Neural crest cell (in vitro differentiated cells): ENCODE data around the gene ING5. TPM values are rescaled to one million over a fixed set of nuclear protein-coding genes. Genes with fewer than 3 reads are reported as not detected.

Experiments used
- DNase-seq: peaks from one replicate; pipeline ENCODE4 v3.0.0; 2021; ENCODE audit warnings: low read depth, mixed read lengths, low spot score
- H3K27ac Mint-ChIP-seq: one replicate; pipeline ENCODE4 v1.8.0; 2021; ENCODE audit warnings: mild to moderate bottlenecking, mixed read lengths; ENCODE audit not compliant: unreplicated experiment
- H3K27me3 Mint-ChIP-seq: 2 replicates; pipeline ENCODE4 v1.8.0; 2021; ENCODE audit warnings: low read depth, mild to moderate bottlenecking, mixed read lengths
- H3K36me3 Mint-ChIP-seq: 2 replicates; pipeline ENCODE4 v1.8.0; 2021; ENCODE audit warnings: low read depth, mild to moderate bottlenecking, mixed read lengths
- H3K4me1 Mint-ChIP-seq: 2 replicates; pipeline ENCODE4 v1.8.0; 2021; ENCODE audit warnings: mixed read lengths
- H3K4me3 Mint-ChIP-seq: one replicate; pipeline ENCODE4 v1.8.0; 2021; ENCODE audit warnings: mild to moderate bottlenecking, mixed read lengths
- H3K9me3 Mint-ChIP-seq: 2 replicates; pipeline ENCODE4 v1.8.0; 2021; ENCODE audit warnings: mixed read lengths
- CTCF ChIP-seq: fragments of 200-600 bp; sonication (generic); conservative IDR thresholded peaks from 2 replicates; pipeline ENCODE4 v1.5.0; 2021; ENCODE audit warnings: antibody characterized with exemption, mild to moderate bottlenecking
- total RNA-seq: library from RNA; stranded (reverse); gene quantifications from 2 replicates; pipeline ENCODE4 v1.2.1, GENCODE V29; 2021

Gene ING5
- total RNA-seq, 1 donor from 2014 or later: 61.9 TPM

GRCh38 chr2:241748468-241749256, 46.8 kb downstream of the ING5 start:
- Mint-ChIP-seq H3K9me3 (peaks cover 4% of the 10 kb centered on the region), H3K27me3 (no peaks in the 10 kb centered on the region), H3K4me3 (no peak overlapping the region), H3K36me3 (peaks cover 17% of the 10 kb centered on the region), H3K4me1 (no peaks in the 10 kb centered on the region), H3K27ac (no peak overlapping the region)
- TF ChIP-seq CTCF: no peak
- no peak for DNase-seq

GRCh38 chr2:241750076-241750840, 48.4 kb downstream of the ING5 start:
- H3K4me3 Mint-ChIP-seq: no peak overlapping the region
- no peak for DNase-seq
- peaks cover 16% of the 10 kb centered on the region for H3K36me3 Mint-ChIP-seq
- no peaks in the 10 kb centered on the region for H3K27me3 Mint-ChIP-seq
- H3K27ac Mint-ChIP-seq: no peak overlapping the region
- H3K9me3 Mint-ChIP-seq: peaks cover 4% of the 10 kb centered on the region
- no peak for TF ChIP-seq CTCF
- H3K4me1 Mint-ChIP-seq: no peaks in the 10 kb centered on the region

GRCh38 chr2:241751152-241751551, 49.3 kb downstream of the ING5 start:
- Mint-ChIP-seq H3K4me3 (no peak overlapping the region), H3K27me3 (no peaks in the 10 kb centered on the region), H3K27ac (peak overlapping the region; percentile 75), H3K4me1 (no peaks in the 10 kb centered on the region), H3K36me3 (peaks cover 7% of the 10 kb centered on the region), H3K9me3 (peaks cover under 1% of the 10 kb centered on the region)
- no peak for DNase-seq
- no peak for TF ChIP-seq CTCF

- Mint-ChIP-seq H3K4me1 (no peaks in the 10 kb centered on the region), H3K4me3 (no peak overlapping the region), H3K36me3 (peaks cover 6% of the 10 kb centered on the region), H3K27me3 (no peaks in the 10 kb centered on the region), H3K27ac (no peak overlapping the region), H3K9me3 (no peaks in the 10 kb centered on the region)
- DNase-seq: no peak
- TF ChIP-seq CTCF: no peak
Observed at GRCh38 chr2:241751776-241752175, 49.9 kb downstream of the ING5 start.

GRCh38 chr2:241752253-241752652, 50.4 kb downstream of the ING5 start:
- Mint-ChIP-seq H3K4me1 (no peaks in the 10 kb centered on the region), H3K36me3 (peaks cover 3% of the 10 kb centered on the region), H3K4me3 (no peak overlapping the region), H3K27me3 (no peaks in the 10 kb centered on the region), H3K9me3 (no peaks in the 10 kb centered on the region), H3K27ac (no peak overlapping the region)
- DNase-seq: no peak
- no peak for TF ChIP-seq CTCF
